Lung (tissue), 12 donors: Measurements from ENCODE around the gene ZNF362. TPM values are rescaled to one million over a fixed set of nuclear protein-coding genes. Genes with fewer than 3 reads are reported as not detected.

Source experiments
- ATAC-seq: fragments of 200-7000 bp; cut with Tn5 transposase; one replicate; pipeline ENCODE4 v1.9.1; 2020; ENCODE audit warnings: moderate number of reproducible peaks; ENCODE audit not compliant: insufficient read depth, low FRiP score
- DNase-seq, 3 donors: peaks; one replicate each; pipeline ENCODE4 v3.0.0-alpha.2; 2013 to 2017
- H3K27ac ChIP-seq, 2 donors: one replicate each; pipeline ENCODE4 v1.5.1; 2013; ENCODE audit warnings: mild to moderate bottlenecking in 2 of 2, moderate library complexity in 2 of 2, control low read depth in 1 of 2, inconsistent platforms in 1 of 2, low read depth in 1 of 2, low read length in 1 of 2
- H3K27me3 ChIP-seq, 3 donors: one replicate each; pipeline ENCODE4 v1.5.1; 2013; ENCODE audit warnings: low read length in 2 of 3; ENCODE audit not compliant: control insufficient read depth in 3 of 3, insufficient read depth in 3 of 3
- H3K36me3 ChIP-seq, 4 donors: one replicate each; pipeline ENCODE4 v1.5.1; 2013; ENCODE audit warnings: low read length in 4 of 4, mild to moderate bottlenecking in 1 of 4, moderate library complexity in 1 of 4; ENCODE audit not compliant: control insufficient read depth in 4 of 4, insufficient read depth in 4 of 4
- H3K4me1 ChIP-seq, 5 donors: one replicate each; pipeline ENCODE4 v1.5.1; 2013; ENCODE audit warnings: low read length in 5 of 5, mild to moderate bottlenecking in 2 of 5, moderate library complexity in 1 of 5; ENCODE audit not compliant: control insufficient read depth in 5 of 5, insufficient read depth in 5 of 5
- H3K4me3 ChIP-seq: one replicate; pipeline ENCODE4 v1.5.1; 2013; ENCODE audit warnings: mild to moderate bottlenecking, control low read depth, moderate library complexity
- H3K9ac ChIP-seq, 2 donors: one replicate each; pipeline ENCODE4 v1.5.1; 2013; ENCODE audit warnings: low read length in 2 of 2, control low read depth in 1 of 2; ENCODE audit not compliant: insufficient read depth in 1 of 2
- H3K9me3 ChIP-seq, 4 donors: one replicate each; pipeline ENCODE4 v1.5.1; 2013; ENCODE audit warnings: low read length in 3 of 4, mild to moderate bottlenecking in 1 of 4, moderate library complexity in 1 of 4; ENCODE audit not compliant: control insufficient read depth in 4 of 4, insufficient read depth in 3 of 4
- WGBS, 2 donors: extraction: QIAGEN DNeasy Blood & Tissue Kit; methylation state at CpG; one replicate each; pipeline ENCODE4 v1.1.7; 2013; 5-methylcytosine and 5-hydroxymethylcytosine counted together
- polyA plus RNA-seq, 2 donors: library from polyadenylated mRNA; stranded (reverse); fragments of 200-250 nt; gene quantifications; one replicate each; pipeline ENCODE4 v1.2.1, GENCODE V29; 2013
- total RNA-seq, 2 donors: library from RNA; depleted of rRNA in 1 of 2; stranded (reverse); fragments of >200 nt in 1 of 2; gene quantifications; one replicate each; pipeline ENCODE4 v1.2.1, GENCODE V29; 2014 to 2021
- TF ChIP-seq, protein P1 (sequence below): IDR thresholded peaks from 2 replicates; pipeline ENCODE4 v1.5.1; 2012; ENCODE audit warnings: mild to moderate bottlenecking; ENCODE audit errors: control extremely low read depth, extremely low read depth
- donor health status: control.
- donor health status: control.
- donor health status: Bipolar disorder and iron deficiency.
- donor health status: healthy.
- donor health status: DM: yes; HTN: yes; CAD: no.

The ZNF362 gene
- total and polyA plus RNA-seq, 4 donors = 10.2 to 35.0 (median 16.5) TPM

DNA sequence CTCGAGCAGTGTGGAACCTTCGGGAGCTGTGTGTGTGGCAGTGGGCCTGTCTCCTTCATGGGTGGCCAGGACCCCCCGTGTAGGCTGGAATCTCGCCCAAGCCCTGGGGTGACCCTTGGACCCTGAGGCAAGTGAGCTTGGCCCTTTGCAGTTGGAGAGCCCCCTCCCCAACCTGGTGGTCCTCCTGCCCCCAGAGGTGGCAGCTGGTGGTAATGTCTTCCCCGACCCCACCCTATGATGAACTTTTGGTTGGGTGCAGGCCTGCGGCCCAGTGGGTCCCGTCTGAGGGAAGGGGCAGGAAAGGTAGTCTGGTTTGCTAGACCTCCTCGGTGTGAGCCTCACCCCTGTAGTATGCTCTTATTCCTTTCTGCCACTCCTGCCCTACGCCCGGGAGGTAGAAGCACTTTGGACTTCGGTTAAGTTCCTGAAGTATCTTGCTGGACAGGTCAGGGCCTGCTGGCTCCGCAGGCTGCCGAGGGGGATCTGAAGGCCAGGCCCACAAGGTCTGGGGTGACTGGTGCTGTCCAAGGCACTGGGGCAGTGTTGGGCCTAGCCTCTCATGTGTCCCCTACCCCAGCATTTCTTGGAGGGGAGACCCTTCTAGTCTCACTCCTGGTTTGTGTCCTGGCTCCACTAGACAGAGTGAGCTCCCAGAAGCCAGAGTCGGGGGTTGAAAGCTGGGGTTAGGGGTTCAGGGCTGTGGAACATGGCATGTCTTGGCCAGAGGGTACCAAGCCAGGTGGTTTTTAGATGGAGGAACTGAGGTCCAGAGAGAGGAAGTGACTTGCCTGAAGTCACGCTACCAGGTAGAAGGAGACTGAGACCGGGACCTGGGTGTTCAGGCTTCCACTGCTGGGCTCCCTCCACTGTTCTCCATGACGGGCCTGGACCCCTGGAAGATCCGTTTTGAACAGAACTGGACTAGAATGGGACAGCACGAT, 1.8 kb downstream of the ZNF362 start:
- TF ChIP-seq, protein P1, sequence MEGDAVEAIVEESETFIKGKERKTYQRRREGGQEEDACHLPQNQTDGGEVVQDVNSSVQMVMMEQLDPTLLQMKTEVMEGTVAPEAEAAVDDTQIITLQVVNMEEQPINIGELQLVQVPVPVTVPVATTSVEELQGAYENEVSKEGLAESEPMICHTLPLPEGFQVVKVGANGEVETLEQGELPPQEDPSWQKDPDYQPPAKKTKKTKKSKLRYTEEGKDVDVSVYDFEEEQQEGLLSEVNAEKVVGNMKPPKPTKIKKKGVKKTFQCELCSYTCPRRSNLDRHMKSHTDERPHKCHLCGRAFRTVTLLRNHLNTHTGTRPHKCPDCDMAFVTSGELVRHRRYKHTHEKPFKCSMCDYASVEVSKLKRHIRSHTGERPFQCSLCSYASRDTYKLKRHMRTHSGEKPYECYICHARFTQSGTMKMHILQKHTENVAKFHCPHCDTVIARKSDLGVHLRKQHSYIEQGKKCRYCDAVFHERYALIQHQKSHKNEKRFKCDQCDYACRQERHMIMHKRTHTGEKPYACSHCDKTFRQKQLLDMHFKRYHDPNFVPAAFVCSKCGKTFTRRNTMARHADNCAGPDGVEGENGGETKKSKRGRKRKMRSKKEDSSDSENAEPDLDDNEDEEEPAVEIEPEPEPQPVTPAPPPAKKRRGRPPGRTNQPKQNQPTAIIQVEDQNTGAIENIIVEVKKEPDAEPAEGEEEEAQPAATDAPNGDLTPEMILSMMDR = no peak
- peak overlapping the region; percentile 51 for H3K4me3 ChIP-seq
- no peaks in the 10 kb centered on the region for H3K9me3 ChIP-seq
- H3K27me3 ChIP-seq = no peaks in the 10 kb centered on the region
- WGBS, 2 donors = 44 to 53% methylated on average over 19 of the region's 19 CpGs
- H3K36me3 ChIP-seq = peaks cover 0 to 10% (median 7%) of the 10 kb centered on the region in 4 donors
- H3K27ac ChIP-seq = peak overlapping the region; percentile 83 to 91
- H3K9ac ChIP-seq = peak overlapping the region; percentile 78 to 79
- peaks cover 12 to 26% (median 22%) of the 10 kb centered on the region in 5 donors for H3K4me1 ChIP-seq
- peak in 1 of 3 donors; percentile 39 for DNase-seq
- ATAC-seq = no peak

DNA sequence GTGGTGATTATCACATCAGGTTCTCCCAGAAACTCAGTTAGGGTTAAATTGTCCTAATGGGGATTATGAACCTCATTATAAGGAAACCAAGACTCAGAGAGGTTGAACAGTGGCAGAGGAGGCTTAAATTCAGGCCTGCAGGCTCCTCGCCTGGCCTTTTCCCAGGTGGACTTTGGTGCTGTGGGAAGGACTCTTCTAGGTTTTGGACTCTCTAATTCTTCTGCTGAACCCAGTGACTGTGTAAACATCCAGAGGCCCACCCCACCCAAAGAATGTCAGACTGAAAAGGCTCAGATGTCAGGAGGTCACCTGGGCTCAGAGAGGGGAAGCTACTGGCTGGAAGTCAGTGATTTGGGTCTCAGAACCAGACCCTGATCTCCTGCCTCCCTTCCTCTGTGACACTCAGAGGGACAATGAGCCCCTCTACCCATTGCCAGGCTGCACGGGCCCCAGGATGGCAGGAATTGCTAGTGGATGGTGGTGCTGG, 2.5 kb downstream of the ZNF362 start:
- H3K27ac ChIP-seq = no peak overlapping the region
- 90 to 91% methylated on average over 2 of the region's 2 CpGs for WGBS, 2 donors

DNA sequence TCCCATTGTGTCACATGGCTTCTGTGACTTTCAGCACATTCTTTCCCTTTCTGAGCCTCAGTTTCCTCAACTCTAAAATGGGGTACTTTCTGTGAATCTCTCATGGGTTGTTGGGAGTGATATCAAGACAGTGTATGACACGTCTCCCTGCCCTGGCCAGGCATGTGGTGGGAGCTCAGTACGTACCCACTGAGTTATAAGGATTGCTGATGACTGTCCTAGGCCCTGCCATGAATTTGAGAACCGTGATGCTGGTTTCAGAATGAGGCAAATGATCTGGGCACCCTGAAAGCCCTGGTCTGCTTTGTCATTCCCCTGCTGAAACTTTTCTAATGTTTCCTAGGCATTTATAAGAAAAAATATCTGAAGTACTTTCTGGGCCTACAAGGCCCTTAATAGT, 3.6 kb downstream of the ZNF362 start:
- WGBS, 2 donors = 92 to 99% methylated on average over 3 of the region's 3 CpGs
- no peak overlapping the region for H3K27ac ChIP-seq
- no peak overlapping the region for H3K9ac ChIP-seq
- no peak for ATAC-seq
- no peak for DNase-seq
- H3K36me3 ChIP-seq = peaks cover 0 to 10% (median 7%) of the 10 kb centered on the region in 4 donors
- H3K4me3 ChIP-seq = no peak overlapping the region
- H3K27me3 ChIP-seq = no peaks in the 10 kb centered on the region
- H3K4me1 ChIP-seq = peaks cover 12 to 26% (median 26%) of the 10 kb centered on the region in 5 donors
- TF ChIP-seq, protein P1 = no peak
- no peaks in the 10 kb centered on the region for H3K9me3 ChIP-seq

More for the DNA sequence above, 2.5 kb downstream of the ZNF362 start:
- ATAC-seq (no peak), DNase-seq (no peak)
- TF ChIP-seq, protein P1 = no peak
- Histone ChIP-seq H3K4me1 (peaks cover 12 to 26% (median 23%) of the 10 kb centered on the region in 5 donors), H3K27me3 (no peaks in the 10 kb centered on the region), H3K4me3 (no peak overlapping the region), H3K9ac (peak overlapping the region; percentile 18 to 78), H3K36me3 (peaks cover 0 to 10% (median 7%) of the 10 kb centered on the region in 4 donors), H3K9me3 (no peaks in the 10 kb centered on the region)
